Measurements from ENCODE around the gene ANO6.
"Not testable (repeated sequence)": the region's sequence is repeated elsewhere in the genome, so short reads cannot be mapped to it uniquely, and the experiment has no call there.

The ANO6 gene

DNA sequence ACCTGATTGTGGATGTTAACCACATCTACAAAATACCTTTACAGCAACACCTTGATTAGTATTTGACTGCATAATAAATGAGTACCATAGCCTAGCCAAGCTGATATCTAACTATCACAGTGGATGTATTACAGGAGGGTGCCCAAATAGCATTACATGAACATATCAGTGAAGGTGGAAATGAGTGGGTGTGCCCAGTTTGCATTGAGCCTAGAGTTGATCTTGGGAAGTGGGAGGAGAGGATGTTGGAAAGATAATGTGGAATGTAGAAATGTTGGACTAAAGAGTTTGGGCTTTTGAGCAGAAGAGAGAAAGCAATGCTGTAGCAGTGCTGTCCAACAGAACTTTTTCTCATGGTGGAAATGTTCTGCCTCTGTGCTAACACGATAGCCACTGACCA, 98.9 kb downstream of the ANO6 start:
- DNase-seq: no peak

DNA sequence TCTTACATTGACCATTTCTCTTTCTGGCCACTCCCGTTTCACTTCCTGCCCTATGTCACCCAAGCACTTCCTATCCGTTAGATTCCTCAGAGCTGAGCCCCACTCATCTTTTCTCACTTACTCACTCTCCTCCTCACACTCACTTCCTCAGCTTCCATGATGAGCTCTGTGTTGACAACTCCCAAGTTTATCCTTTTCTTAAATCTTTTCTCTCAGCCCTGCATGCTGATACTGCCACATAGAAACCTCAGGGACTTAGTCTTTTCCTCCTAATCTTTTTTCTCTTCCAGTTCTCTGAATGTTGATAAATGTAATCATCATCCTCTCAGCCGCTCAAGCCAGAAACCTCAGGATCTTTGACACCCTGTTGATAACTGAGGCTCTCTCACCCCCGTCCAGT, 99.6 kb downstream of the ANO6 start:
- no peak for DNase-seq

DNA sequence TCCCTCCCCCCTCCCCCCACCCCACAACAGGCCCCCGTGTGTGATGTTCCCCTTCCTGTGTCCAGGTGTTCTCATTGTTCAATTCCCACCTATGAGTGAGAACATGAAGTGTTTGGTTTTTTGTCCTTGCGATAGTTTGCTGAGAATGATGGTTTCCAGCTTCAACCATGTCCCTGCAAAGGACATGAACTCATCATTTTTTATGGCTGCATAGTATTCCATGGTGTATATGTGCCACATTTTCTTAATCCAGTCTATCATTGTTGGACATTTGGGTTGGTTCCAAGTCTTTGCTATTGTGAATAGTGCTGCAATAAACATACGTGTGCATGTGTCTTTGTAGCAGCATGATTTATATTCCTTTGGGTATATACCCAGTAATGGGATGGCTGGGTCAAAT, 101.4 kb downstream of the ANO6 start:
- DNase-seq: not testable (repeated sequence)

DNA sequence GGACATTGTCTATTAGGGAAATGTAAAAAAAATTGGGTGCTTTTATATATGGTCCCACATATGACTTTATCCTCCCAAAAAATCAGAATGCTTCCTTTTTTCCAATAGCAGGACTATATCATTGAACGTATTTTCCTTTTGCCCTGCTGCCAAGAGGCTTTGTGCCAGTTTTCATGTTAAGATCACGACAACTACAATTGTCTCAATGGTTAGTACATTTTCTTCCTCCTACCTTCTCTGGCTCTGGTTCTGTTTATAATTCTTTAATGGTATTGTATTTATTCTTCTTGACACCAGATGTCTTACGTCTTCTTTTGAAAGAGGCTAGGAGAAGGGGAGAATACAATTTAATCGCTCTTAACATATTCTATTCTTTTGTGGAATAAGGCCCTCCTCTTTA, 106.9 kb downstream of the ANO6 start:
- no peak for DNase-seq

DNA sequence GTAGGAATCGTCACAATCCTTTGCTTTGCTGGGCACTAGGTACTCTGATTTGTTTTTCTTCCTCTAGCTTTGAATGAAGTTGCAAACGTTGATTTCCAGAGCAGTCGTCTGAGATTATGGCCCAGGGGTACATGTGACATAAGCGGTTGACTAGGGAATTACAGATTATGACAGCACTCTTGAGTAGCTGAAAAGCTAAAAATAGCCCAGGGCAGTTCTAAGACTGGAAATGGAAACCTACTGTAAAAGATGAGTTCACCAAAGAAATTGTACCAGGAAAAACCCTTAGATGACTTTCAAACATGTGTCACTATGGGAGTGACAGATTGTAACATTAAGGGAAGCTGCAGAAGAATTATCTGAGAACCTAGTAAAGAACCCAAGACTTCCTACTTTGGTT, 108.5 kb downstream of the ANO6 start:
- DNase-seq: no peak

DNA sequence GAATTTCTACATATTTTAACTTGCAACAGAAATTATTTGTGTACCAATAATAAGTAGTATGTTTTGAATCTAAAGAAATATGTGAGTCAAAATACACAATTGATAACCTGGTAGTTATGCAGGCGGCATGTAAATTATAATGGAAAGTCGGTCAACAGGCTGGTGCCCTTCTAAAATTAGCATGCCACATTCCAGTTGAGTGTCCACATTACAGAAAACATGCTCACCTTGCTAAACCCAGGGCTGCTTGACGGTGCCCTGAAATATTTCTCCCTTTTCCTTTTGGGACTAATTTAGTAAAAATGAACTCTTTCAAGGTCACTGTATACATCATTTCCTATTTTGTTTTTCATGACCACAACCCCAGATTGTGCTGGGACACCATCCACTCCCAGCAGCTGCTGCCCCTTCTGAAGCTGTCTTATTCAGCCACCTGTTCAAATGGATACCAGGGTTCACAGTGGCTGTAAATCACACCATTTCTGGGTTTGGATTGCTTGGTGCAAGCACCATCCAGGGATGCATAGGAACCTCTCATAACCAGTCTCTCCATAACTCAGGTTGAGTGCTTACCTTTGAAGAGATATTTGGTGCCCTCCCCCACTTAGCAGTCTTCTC, 110.6 kb downstream of the ANO6 start:
- no peak for DNase-seq

DNA sequence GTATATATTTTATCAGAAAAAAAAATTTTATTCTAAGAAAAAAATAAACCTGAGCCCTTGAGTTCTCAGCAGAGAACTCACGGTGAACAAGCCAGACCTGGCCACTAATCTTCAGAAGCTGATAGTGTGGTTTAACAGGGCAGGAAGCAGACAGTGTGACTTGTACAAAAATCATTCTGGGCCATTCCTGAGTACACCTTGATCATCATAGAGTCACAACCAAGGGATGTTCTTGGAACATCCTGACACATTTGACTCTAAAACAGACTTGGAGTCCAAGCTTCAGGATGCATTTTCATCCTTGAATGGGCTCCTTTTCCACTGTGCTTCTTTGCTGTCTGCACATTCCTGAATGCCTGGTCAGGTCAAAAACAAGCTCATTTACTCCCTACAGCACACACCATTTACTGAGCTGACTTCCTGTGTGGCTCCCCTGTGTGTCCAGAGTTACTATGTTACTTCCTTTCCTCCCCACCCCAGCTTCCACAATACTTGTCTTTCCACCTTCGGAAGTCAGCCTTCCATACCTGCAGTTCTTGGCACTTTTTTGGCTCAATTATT, 112.0 kb downstream of the ANO6 start:
- no peak for DNase-seq

DNA sequence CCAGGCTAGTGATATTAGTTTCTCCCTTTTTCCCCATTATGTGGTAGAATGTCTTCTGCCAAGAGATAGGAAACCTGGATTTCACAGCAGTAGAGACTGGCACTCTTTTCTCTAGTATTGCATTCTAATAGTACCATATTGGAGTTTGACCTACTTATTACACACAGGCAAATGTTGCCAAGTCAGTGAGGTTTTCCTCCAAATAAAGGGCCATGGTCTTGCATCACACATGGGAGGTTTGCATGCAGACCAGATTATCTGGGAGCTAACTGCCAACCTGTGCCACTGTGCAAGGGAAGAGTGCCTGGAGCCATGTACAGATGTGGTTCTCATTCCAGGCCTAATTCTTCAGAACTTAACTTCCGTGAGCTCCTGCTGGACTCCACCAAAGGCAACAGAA, 113.3 kb downstream of the ANO6 start:
- no peak for DNase-seq

DNA sequence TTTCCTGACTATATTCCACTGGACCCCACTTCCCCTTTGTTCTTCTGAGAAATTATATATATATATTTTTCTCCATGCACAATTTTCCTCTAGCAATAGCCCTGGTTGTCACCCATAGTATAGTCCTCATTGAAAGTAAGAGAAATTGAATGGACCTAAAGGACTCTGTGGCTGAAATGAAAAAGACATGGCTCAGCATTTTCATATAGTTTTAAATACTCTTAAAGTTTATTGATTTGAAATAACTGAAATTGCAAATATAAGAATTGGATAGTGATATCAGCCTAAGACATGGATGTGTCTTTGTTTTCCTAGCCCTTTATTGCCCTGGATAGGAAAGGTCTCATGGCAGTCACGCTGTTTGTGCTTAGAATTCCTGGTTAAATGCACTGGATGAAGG, 113.8 kb downstream of the ANO6 start:
- no peak for DNase-seq

DNA sequence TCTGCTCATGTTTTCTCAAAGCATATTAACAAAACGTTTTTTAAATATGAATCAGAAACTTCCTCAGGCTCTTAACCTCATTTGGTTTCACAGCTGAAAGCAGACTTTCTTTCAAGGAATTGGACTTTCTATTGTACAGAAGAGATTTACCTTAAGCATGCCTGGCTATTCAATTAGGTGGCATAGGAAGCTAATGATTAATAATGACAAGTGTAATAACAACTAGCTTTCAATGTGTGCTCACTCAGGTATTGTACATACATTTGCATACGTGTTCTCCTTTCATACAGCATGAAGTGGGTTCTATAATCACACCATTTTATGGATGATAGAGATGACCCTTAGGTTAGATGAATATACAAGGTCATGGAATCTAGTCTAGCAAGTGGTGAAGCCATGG, 115.7 kb downstream of the ANO6 start:
- DNase-seq: no peak

DNA sequence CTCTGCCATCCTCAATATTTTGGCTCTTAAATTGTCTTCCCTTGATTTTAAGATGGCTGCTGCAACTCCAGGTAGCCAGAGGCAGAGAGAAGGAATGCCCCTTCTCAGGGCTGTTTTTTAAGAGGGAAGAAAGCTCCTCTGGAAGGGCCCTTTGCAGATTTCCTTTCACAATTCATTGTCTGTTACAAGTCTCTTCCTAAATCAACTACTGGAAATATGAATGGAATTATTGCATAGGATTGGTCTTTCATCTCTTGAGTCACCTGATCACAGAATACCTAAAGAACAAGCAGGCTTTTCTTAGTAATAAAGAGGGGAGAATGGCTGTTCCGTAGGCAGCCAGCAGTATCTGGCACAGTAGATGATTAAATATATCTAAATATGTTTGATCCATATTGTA, 118.5 kb downstream of the ANO6 start:
- DNase-seq: no peak

DNA sequence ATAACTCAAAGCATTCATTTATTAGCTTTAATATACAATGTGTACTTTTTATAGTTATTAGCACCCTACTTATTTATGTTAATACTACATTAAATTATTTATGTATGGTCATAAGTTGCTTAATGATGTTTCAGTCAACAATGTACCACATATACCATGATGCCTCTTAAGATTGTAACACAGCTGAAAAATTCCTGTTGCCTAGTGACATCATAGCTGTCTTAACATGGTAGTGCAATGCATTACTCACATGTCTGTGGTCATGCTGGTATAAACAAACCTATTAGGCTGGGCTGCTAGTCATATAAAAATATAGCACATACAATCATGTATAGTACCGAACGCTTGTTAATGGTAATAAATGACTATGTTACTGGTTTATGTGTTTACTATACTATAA, 120.4 kb downstream of the ANO6 start:
- no peak for DNase-seq

DNA sequence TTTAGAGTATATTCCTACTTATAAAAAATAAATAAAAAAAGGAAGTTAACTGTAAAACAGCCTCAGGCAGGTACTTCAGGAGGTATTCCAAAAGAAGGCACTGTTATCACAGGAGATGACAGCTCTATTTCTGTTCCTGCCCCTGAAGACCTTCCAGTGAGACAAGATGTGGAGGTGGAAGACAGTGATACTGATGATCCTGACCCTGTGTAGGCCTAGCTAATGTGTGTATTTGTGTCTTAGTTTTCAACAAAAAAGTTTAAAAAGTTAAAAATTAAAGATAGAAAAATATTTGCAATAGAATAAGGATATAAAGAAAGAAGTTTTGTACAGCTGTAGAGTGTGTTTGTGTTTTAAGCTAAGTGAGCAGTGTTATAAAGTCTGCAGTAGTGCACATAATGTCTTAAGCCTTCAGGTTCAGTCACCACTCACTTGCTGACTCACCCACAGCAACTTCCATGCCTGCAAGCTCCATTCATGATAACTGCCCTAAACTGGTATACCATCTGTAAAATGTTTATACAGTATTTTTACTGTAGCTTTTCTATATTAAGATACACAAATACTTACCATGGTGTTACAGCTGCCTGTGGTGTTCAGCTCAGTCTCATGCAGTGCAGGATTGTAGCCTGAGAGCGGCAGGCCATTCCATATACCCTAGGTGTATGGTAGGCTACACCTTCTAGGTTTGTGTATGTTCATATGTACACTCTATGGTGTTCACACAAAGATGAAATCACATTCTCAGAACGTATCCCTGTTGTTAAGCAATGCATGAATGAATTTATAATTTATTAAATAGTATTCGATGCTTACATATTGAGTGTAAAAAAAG, 121.1 kb downstream of the ANO6 start:
- no peak for DNase-seq

DNA sequence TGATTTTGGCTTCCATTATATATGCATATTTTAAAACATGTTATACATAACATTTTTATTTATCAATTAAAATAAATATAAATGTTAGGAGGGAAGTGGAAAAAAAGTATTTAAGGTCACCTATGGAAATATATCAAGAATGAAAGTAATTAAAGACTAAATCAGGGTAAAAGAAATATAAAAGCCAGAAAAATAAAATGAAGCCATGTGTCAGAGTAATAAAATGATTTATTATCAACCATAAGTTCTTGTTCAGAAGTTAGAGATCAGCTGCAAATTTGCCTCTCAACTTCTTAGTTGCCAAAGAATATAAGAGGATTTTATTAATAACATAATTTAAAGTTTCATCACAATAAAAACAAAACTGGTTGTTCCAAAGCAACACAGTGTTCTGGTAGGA, 121.9 kb downstream of the ANO6 start:
- no peak for DNase-seq

DNA sequence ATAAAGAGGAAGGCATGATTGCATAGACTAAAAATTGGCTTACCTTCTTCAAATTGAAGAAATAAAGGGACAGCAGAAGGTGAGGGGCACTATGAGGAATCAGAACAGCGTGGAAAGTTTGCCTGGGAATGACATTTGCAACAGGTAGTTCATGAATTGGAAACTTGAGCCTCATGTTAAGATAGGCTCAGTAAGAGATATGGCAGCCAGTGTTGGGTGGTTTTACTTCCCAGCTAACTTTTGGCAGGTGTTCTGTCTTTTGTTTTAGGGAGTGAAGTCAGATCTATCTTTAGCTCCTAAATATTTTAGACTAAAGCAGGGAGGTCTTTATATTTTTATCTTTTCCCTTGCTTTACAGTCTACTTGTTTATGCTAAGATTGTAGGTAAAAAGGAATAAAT, 122.4 kb downstream of the ANO6 start:
- DNase-seq: no peak

DNA sequence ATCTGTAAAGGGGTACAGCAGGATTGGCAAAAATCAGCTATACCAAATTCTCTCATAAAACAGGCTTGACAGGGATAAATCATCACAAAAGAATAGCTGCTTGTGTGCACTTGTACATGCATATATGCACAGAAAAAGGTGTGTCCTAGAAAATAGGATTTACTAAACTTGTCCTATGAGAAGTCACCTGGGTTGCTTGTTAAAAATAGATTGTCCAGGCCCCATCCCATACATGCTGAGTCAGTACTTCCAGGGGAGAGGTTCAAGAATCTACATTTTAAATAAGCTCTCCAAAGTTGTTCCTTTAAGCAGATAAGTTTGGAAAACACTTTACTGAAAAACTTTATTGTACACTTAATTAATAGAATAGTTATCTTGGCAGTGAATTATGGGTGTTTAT, 123.1 kb downstream of the ANO6 start:
- no peak for DNase-seq

DNA sequence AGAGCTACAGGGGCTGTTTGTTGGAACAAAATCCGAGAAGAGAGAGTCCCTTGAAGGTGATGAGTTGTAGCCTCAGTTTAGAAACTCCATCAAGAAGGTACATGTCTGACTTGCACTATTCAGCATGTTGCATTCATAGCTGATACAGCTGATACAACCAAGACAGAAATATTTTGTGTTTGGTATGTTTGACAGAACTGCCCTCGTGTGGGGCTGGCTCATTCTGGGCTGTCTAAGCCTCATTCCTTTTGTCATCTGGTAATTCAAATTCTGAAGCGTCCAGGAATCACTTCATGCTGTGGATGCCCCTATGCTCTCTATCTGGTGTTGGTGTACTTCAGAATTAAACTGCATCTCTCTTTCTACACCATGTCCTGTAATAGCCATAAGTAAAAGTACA, 126.3 kb downstream of the ANO6 start:
- DNase-seq: no peak

DNA sequence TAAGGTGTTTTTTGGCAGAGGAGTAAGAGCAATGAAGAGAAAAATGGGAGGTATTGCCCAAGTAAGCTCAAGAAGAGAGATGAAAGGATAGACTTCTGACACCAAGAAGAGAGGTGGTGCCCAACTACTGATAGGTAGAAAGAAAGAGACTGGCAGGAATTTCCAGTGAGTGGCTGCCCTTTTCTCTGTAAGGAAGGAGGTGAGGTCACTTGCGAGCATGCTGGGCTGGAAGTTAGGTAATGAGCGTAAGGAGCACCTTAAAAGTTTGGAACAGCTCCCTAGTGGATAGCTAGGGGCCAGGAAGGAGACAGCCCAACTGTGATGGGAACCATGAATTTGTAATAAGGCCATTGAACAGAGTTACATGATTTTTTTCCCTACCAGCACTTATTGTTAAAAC, 127.0 kb downstream of the ANO6 start:
- DNase-seq: no peak

DNA sequence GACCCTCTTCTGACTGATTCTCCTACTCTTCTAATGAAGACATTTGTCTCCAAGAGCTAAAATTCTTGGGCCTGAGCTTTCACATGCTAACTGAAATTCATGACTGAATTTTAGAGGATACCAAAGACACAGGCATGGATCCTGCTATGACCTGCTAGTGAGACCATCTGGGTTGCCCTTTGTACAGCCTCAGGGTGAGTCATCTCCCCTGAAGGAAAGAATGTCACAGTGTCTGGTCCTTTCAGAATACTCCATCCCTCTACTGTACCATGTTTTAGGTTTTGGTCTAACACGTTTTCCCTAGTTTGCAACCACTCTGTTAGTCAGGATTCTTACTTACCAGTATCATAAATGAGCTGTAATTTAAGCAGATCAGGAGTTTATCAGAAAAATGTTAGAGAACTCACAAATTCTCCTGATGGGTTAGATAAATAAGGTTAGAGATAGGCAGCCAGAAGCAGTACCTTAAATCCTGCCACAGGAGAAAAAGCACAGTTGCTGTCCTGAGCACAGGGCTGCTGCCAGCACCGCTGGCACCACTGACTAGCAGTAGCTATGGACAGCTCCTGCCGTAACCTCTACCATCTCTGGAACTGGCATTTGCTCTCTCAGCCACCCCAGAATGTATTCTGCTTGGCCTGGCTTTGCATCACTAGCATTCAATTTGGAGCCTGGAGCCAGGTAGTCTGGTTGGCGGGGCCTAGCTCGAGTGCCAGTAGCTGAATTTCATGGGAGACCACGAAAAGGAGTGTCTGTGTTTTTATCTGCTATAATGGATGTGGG, 127.6 kb downstream of the ANO6 start:
- DNase-seq: no peak

DNA sequence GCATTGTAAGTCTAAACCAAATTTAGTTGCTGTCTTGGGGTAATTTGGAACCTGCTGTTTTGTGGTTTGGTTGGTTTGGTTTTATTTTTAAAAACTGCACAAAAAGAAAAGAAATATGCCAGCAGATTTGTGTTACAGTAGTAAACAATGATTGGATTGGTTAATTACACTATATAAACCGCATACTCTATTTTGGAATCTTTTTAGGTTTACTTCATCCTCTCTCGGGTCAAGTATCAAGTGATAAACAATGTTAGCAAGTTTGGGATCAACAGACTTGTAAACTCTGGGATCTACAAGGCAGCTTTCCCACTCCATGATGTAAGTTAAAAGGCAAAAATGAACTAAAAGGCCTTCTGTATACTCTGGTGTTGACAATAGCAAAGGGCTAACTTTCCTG, 132.4 kb downstream of the ANO6 start:
- no peak for DNase-seq

DNA sequence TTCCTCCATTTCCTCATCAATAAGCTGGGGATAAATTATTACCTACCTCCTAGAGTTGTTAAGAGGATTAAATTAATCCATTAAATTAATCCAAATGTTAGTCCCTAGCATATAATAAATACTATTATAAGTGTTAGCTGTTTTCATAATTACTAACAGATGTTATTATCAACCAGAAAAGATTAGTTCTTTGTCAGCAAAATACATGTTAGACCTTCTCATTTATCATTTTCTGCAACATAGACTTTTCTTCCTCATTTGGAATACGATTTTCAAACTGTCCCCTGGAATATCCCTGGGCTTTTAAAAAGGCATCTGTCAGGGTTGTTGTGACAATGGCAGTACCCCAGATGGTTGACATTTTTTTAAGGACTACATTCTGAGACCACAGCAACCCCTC, 133.1 kb downstream of the ANO6 start:
- no peak for DNase-seq

DNA sequence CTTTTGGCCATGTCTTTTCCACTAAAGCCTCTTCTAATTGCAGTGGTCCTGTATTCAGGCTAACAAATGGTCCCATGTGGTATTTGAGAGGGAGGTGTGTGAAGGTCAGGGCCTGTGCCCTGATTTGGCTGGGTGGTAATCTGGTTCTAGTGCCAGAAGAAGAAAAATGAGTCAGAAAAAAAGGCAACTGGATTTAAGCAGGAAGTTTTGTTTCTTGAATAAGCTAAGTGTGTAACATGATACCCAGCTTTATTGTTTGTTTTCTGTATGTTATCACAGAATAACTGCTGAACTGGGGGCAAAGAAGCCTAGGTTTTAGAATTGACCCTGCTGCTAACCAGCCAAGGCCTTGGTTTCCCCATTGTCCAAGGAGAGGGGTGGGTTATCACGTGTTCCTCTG, 134.0 kb downstream of the ANO6 start:
- DNase-seq: no peak

DNA sequence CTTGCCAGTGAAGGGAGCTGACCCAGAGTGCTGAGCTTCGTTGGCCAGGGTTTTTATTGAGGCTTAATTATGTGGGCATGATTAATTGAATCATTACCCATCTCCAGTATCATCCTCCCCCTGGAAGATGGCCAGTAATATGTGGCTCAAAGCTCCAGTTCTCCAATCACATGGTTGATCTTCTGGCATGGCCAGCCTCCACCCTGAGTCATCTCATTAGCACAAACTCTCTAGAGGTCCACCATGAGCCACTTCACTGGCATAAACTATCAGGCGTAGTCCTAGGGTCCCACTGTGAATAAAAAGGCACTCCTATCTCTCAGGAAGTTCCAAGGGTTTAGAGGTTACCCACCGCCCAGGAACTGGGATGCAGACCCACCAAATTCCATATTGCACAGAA, 135.0 kb downstream of the ANO6 start:
- no peak for DNase-seq

Measured in activated CD4-positive, alpha-beta T cell treated with anti-CD3 and anti-CD28 coated beads for 48 hours (primary cell).